Measurements from ENCODE around the gene KDM4C. TPM values are rescaled to one million over a fixed set of nuclear protein-coding genes. Genes with fewer than 3 reads are reported as not detected.

The KDM4C gene
- total and polyA plus RNA-seq, 2 of the 4 experiments (the other 2 are of a cell fraction), result 11.8 to 23.8 TPM

DNA sequence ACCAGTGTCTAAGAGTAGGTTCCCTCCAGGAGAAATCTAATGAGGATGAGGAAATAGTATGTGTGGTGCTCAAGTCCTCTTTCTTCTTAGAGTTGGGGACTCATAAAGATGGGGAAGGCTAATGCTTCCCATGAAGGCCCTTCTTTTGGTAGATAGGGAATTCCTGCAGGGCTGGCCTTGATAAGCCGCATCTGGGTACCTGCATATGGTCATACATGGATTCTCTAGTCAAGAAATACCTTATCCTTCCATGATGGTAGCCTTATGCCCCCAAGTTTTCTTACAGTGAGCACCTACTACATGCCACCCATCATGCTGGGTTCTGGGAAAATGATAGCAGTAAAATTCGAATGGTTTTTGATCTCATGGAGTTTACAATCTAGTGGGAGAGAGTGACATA, 382.6 kb downstream of the KDM4C start:
- H3K79me1 ChIP-seq (ENCODE audit: low read depth in 1 of 2, low read length in 2 of 2), result no peaks in the 10 kb centered on the region
- CTCF ChIA-PET, result no interaction called here
- no peaks in the 10 kb centered on the region for H3K9me3 ChIP-seq (ENCODE audit: control insufficient read depth, insufficient read depth, low read length)
- no peak overlapping the region for H2AFZ ChIP-seq (replicated peaks; ENCODE audit: low read length, poor library complexity)
- no peak overlapping the region for H2AK9ac ChIP-seq (replicated peaks; ENCODE audit: low read depth, low read length, poor library complexity)
- H3K4me2 ChIP-seq (ENCODE audit: low read depth, low read length), result no peak overlapping the region
- peaks cover 11% of the 10 kb centered on the region for H3K4me1 ChIP-seq (ENCODE audit: control insufficient read depth, insufficient read depth, low read length)
- no peak overlapping the region for H2BK20ac ChIP-seq (ENCODE audit: low read depth, low read length)
- no peak overlapping the region for H3K27ac ChIP-seq (ENCODE audit: insufficient read depth, low read length)
- H3K4me3 ChIP-seq (ENCODE audit: insufficient read depth, low read depth, low read length), result no peak overlapping the region
- in situ Hi-C loops (cut with MboI; ENCODE audit: low sequenced_read_pairs), result no loop called here
- ATAC-seq (ENCODE audit: low read depth) (no peak), DNase-seq (no peak)
- no peak overlapping the region for H3K18ac ChIP-seq (ENCODE audit: low read depth, low read length)
- intact Hi-C loops (cut with micrococcal nuclease), result no loop called here
- TF ChIP-seq MAFK (IDR thresholded peaks at IDR 0.05; ENCODE audit: low read depth, low read length) (no peak), RFX5 (IDR thresholded peaks at IDR 0.05; ENCODE audit: low read depth, low read length) (no peak), POLR2A (IDR thresholded peaks at IDR 0.05; ENCODE audit: low read depth, low read length) (no peak), RCOR1 (IDR thresholded peaks at IDR 0.05; ENCODE audit: insufficient replicate concordance, low read length) (no peak), USF2 (IDR thresholded peaks at IDR 0.05; ENCODE audit: low read depth, low read length) (no peak), MXI1 (IDR thresholded peaks at IDR 0.05; ENCODE audit: borderline replicate concordance, low read depth, low read length) (no peak), SMC3 (IDR thresholded peaks at IDR 0.05; ENCODE audit: low read depth, low read length) (no peak), MAZ (IDR thresholded peaks at IDR 0.05; ENCODE audit: borderline replicate concordance, low read depth, low read length) (no peak), NFE2L2 (IDR thresholded peaks at IDR 0.05; ENCODE audit: low read depth, low read length) (no peak), RAD21 (IDR thresholded peaks at IDR 0.05; ENCODE audit: low read length) (no peak), BHLHE40 (IDR thresholded peaks at IDR 0.05; ENCODE audit: low read depth, low read length) (no peak), FOS (IDR thresholded peaks at IDR 0.05; ENCODE audit: low read depth, low read length) (no peak)
- TF ChIP-seq, protein P1, sequence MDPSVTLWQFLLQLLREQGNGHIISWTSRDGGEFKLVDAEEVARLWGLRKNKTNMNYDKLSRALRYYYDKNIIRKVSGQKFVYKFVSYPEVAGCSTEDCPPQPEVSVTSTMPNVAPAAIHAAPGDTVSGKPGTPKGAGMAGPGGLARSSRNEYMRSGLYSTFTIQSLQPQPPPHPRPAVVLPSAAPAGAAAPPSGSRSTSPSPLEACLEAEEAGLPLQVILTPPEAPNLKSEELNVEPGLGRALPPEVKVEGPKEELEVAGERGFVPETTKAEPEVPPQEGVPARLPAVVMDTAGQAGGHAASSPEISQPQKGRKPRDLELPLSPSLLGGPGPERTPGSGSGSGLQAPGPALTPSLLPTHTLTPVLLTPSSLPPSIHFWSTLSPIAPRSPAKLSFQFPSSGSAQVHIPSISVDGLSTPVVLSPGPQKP (IDR thresholded peaks at IDR 0.05; ENCODE audit: borderline replicate concordance, low read depth, low read length), result no peak
- WGBS, 2 experiments (ENCODE audit: extremely low coverage in 2 of 2, insufficient read length in 1 of 2), result no CpG with 5 or more reads among the region's 2 CpGs
- H3K56ac ChIP-seq (ENCODE audit: extremely low read depth, insufficient read depth, low read length), result no peak overlapping the region
- no peak overlapping the region for H3K4ac ChIP-seq (ENCODE audit: low read depth, low read length)
- POLR2A ChIA-PET (ENCODE audit: unreplicated experiment), result no interaction called here
- H3K23ac ChIP-seq (ENCODE audit: low read depth, low read length), result no peak overlapping the region
- no peak overlapping the region for H3K9ac ChIP-seq (ENCODE audit: low read depth, low read length)
- no peaks in the 10 kb centered on the region for H3K27me3 ChIP-seq (ENCODE audit: control insufficient read depth, insufficient read depth, low read length)
- BruUV-seq (replicated peaks), result no TSS peak
- no peak overlapping the region for H4K8ac ChIP-seq (ENCODE audit: low read depth in 2 of 2, low read length in 2 of 2)
- H2BK15ac ChIP-seq (ENCODE audit: low read depth, low read length), result no peak overlapping the region
- H3K14ac ChIP-seq (replicated peaks; ENCODE audit: low read depth, low read length), result no peak overlapping the region
- H2AK5ac ChIP-seq (ENCODE audit: low read depth, low read length), result no peak overlapping the region
- peaks cover 14% of the 10 kb centered on the region for H3K9me1 ChIP-seq (ENCODE audit: insufficient read depth, low read length)
- no peak overlapping the region for H4K91ac ChIP-seq (ENCODE audit: insufficient read depth, low read depth, low read length)
- no peak overlapping the region for H2BK5ac ChIP-seq (ENCODE audit: low read depth, low read length, poor library complexity, severe bottlenecking)
- dilution Hi-C loops (cut with HindIII; ENCODE audit: low sequenced_read_pairs, unreplicated experiment), result no loop called here
- H4K20me1 ChIP-seq (ENCODE audit: insufficient read depth, low read length), result no peaks in the 10 kb centered on the region
- H2BK120ac ChIP-seq (ENCODE audit: low read depth, low read length), result no peak overlapping the region
- H4K5ac ChIP-seq (ENCODE audit: low read depth, low read length), result no peak overlapping the region
- H3K36me3 ChIP-seq (ENCODE audit: control insufficient read depth, insufficient read depth, low read length), result peaks cover 2% of the 10 kb centered on the region; the same call in 1 of the 2 replicates
